Spleen (tissue), 7 donors: ENCODE measurements around the gene ABTB1.

ENCODE experiments used
- POLR2A ChIP-seq, 3 donors: fragments of 450-650 bp; IDR thresholded peaks; one replicate each; pipeline ENCODE4 v1.5.1; 2017; ENCODE audit warnings: antibody characterized with exemption in 3 of 3, mild to moderate bottlenecking in 1 of 3
- POLR2AphosphoS5 ChIP-seq, 3 donors: sonication (generic); formaldehyde crosslinking; IDR thresholded peaks; one replicate each; pipeline ENCODE4 v1.5.1; 2017; ENCODE audit warnings: antibody characterized with exemption in 3 of 3
- TF ChIP-seq, protein P1 (sequence below), 11 experiments: fragments of 200-600 bp in 7 of 11; fragments of 450-650 bp in 4 of 11; sonication (generic) in 4 of 11; IDR thresholded peaks in 8 of 11; conservative IDR thresholded peaks in 3 of 11; 1 replicate in 7 of 11; 2 replicates in 4 of 11; pipeline versions ENCODE4 v1.4.0 to v1.8.0; 2016 to 2021; ENCODE audit warnings: antibody characterized with exemption in 11 of 11, inconsistent platforms in 4 of 11, mild to moderate bottlenecking in 1 of 11
- donor health status: DM: no; HTN: no; CAD: no; lungs with moderate emphysema.
- donor health status: DM: no; HTN: no; CAD: no.
- donor health status: DM: no; HTN: no; CAD: no.

DNA sequence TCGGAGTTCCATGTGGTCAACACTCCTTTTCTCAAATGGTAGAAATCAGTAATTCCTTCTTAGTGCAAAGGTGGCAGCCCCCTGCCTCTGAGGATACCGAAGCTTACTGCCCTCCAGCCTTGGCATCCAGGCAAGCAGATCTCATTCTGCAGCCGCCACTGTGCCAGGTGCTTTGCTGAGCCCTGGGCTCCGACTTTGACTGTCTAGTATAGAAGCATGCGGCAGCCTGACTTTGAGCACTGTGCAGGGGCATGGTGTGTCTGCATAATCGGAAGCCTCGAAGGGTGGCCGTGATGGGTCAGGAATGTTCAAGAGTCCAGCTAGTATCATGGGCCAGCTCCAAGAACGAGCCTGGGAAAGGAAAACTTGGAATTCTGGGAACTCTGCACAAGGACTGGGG lies 39.7 kb downstream of the ABTB1 start:
- TF ChIP-seq, protein P1, sequence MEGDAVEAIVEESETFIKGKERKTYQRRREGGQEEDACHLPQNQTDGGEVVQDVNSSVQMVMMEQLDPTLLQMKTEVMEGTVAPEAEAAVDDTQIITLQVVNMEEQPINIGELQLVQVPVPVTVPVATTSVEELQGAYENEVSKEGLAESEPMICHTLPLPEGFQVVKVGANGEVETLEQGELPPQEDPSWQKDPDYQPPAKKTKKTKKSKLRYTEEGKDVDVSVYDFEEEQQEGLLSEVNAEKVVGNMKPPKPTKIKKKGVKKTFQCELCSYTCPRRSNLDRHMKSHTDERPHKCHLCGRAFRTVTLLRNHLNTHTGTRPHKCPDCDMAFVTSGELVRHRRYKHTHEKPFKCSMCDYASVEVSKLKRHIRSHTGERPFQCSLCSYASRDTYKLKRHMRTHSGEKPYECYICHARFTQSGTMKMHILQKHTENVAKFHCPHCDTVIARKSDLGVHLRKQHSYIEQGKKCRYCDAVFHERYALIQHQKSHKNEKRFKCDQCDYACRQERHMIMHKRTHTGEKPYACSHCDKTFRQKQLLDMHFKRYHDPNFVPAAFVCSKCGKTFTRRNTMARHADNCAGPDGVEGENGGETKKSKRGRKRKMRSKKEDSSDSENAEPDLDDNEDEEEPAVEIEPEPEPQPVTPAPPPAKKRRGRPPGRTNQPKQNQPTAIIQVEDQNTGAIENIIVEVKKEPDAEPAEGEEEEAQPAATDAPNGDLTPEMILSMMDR (IDR thresholded peaks at IDR 0.05 in 8 of 11, conservative IDR thresholded peaks at IDR 0.05 in 3 of 11): no peak
- TF ChIP-seq POLR2AphosphoS5 (IDR thresholded peaks at IDR 0.05): no peak
- TF ChIP-seq POLR2A (IDR thresholded peaks at IDR 0.05): no peak
